HG03097 (cell line): Measurements from ENCODE around the gene FNTB.
A peak's percentile ranks its signal among the peaks of the same experiment; 100 is the strongest.

Experiments used
- ATAC-seq: cut with Tn5 transposase; IDR thresholded peaks from one replicate; pipeline ENCODE4 v1.9.1; 2021; ENCODE audit not compliant: unreplicated experiment, low FRiP score

The FNTB gene

GRCh38 chr14:65042731-65043372 lies 56.2 kb downstream of the FNTB start:
- ATAC-seq = no peak

- ATAC-seq = no peak
These were observed 57.3 kb downstream of the FNTB start for GRCh38 chr14:65043893-65044595.

- no peak for ATAC-seq
These were observed 57.9 kb downstream of the FNTB start for GRCh38 chr14:65044596-65044959.

GRCh38 chr14:65045006-65045405 lies 58.3 kb downstream of the FNTB start:
- no peak for ATAC-seq

- no peak for ATAC-seq
These were observed 59.0 kb downstream of the FNTB start for GRCh38 chr14:65045709-65046108.

GRCh38 chr14:65052832-65053231 lies 66.1 kb downstream of the FNTB start:
- ATAC-seq = no peak

- no peak for ATAC-seq
These were observed 66.8 kb downstream of the FNTB start for GRCh38 chr14:65053466-65053865.

- ATAC-seq = no peak
These were observed 67.9 kb downstream of the FNTB start for GRCh38 chr14:65054471-65055085.

GRCh38 chr14:65057695-65058094 lies 71.0 kb downstream of the FNTB start:
- ATAC-seq = no peak

- ATAC-seq = no peak
These were observed 75.7 kb downstream of the FNTB start for GRCh38 chr14:65062096-65063075.

GRCh38 chr14:65065719-65066118 lies 79.0 kb downstream of the FNTB start:
- ATAC-seq = no peak

GRCh38 chr14:65069874-65070413 lies 83.2 kb downstream of the FNTB start:
- no peak for ATAC-seq

- ATAC-seq = peak; percentile 59
These were observed 83.8 kb downstream of the FNTB start for GRCh38 chr14:65070471-65070976.

GRCh38 chr14:65071544-65071943 lies 84.8 kb downstream of the FNTB start:
- ATAC-seq = no peak

- no peak for ATAC-seq
These were observed 85.6 kb downstream of the FNTB start for GRCh38 chr14:65072256-65072655.

GRCh38 chr14:65072937-65073336 lies 86.2 kb downstream of the FNTB start:
- no peak for ATAC-seq

- no peak for ATAC-seq
These were observed 87.0 kb downstream of the FNTB start for GRCh38 chr14:65073605-65074201.

- ATAC-seq = no peak
These were observed 87.9 kb downstream of the FNTB start for GRCh38 chr14:65074449-65075150.

GRCh38 chr14:65075628-65076325 lies 89.1 kb downstream of the FNTB start:
- ATAC-seq = no peak
